Parathyroid adenoma (tissue), 2 donors: ENCODE measurements around the gene PRXL2C.
"Not testable (repeated sequence)": the region's sequence is repeated elsewhere in the genome, so short reads cannot be mapped to it uniquely, and the experiment has no call there.

Experiments used
- H2AFZ ChIP-seq: fragments of 300-600 bp; sonication (generic); one replicate; pipeline ENCODE4 v1.7.0; 2017; ENCODE audit warnings: antibody characterized with exemption, mild to moderate bottlenecking
- H3K27ac ChIP-seq: fragments of 300-600 bp; sonication (generic); one replicate; pipeline ENCODE4 v1.7.0; 2017
- H3K27me3 ChIP-seq: fragments of 300-600 bp; sonication (generic); one replicate; pipeline ENCODE4 v1.7.0; 2017; ENCODE audit warnings: low read length; ENCODE audit not compliant: control insufficient read depth, insufficient read depth
- H3K36me3 ChIP-seq: fragments of 300-600 bp; sonication (generic); one replicate; pipeline ENCODE4 v1.7.0; 2017; ENCODE audit warnings: low read length; ENCODE audit not compliant: control insufficient read depth, insufficient read depth
- H3K4me1 ChIP-seq: fragments of 300-600 bp; sonication (generic); one replicate; pipeline ENCODE4 v1.7.0; 2017; ENCODE audit warnings: control low read depth
- H3K4me2 ChIP-seq: fragments of 300-600 bp; sonication (generic); one replicate; pipeline ENCODE4 v1.7.0; 2017; ENCODE audit warnings: low read length
- H3K4me3 ChIP-seq: fragments of 300-600 bp; sonication (generic); one replicate; pipeline ENCODE4 v1.7.0; 2017; ENCODE audit warnings: low read depth, low read length
- H3K79me2 ChIP-seq: fragments of 300-600 bp; sonication (generic); one replicate; pipeline ENCODE4 v1.7.0; 2017; ENCODE audit warnings: control low read depth
- H3K9ac ChIP-seq: fragments of 300-600 bp; sonication (generic); one replicate; pipeline ENCODE4 v1.7.0; 2017; ENCODE audit warnings: mild to moderate bottlenecking
- H3K9me3 ChIP-seq: fragments of 300-600 bp; sonication (generic); one replicate; pipeline ENCODE4 v1.7.0; 2017; ENCODE audit warnings: low read length; ENCODE audit not compliant: control insufficient read depth
- TF ChIP-seq, protein P1 (sequence below): fragments of 300-600 bp; sonication (generic); IDR thresholded peaks from one replicate; pipeline ENCODE4 v1.7.0; 2017; ENCODE audit warnings: antibody characterized with exemption, mild to moderate bottlenecking
- donor health status: primary hyperparathyroidism.

The PRXL2C gene

DNA sequence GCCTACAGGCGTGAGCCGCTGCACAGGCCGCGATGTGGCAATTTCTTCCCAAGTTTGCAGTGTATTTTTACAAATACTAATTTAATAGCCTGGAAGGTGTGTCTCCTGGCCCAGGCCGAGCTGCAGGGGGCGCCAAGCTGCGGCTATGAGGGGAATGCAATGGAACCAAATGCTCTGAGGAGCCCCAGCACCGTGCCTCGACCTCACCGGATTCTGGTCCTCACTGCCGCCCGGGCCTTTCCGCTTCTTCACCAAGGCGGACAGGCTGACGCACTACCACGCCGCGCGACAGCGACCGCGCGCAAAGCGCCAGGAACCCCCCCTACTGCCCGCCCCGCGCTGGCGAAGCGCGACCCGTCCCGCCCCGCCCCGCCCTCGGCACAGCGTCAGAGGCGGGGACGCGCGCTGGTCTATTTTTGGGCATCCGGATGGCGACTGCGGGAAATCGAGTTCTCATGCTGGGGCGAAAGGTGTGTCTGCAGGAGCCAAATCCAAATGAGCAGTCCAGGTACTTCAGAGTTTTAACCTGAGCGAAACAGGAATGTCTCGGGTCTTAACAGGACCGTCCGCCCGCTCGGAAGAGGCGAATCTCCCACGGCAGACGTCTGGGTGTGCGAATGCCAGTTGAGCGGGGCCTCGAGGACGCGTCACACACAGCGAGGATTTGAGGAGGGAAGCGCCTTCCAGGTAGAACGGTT lies 31.7 kb upstream of the PRXL2C start:
- Histone ChIP-seq H3K9me3 (no peaks in the 10 kb centered on the region), H3K79me2 (no peaks in the 10 kb centered on the region), H3K9ac (no peak overlapping the region), H3K27me3 (no peaks in the 10 kb centered on the region), H3K4me2 (peak overlapping the region; percentile 36), H2AFZ (peak overlapping the region; percentile 62), H3K4me3 (peak overlapping the region; percentile 27), H3K4me1 (no peaks in the 10 kb centered on the region), H3K36me3 (no peaks in the 10 kb centered on the region), H3K27ac (no peak overlapping the region)
- TF ChIP-seq, protein P1, sequence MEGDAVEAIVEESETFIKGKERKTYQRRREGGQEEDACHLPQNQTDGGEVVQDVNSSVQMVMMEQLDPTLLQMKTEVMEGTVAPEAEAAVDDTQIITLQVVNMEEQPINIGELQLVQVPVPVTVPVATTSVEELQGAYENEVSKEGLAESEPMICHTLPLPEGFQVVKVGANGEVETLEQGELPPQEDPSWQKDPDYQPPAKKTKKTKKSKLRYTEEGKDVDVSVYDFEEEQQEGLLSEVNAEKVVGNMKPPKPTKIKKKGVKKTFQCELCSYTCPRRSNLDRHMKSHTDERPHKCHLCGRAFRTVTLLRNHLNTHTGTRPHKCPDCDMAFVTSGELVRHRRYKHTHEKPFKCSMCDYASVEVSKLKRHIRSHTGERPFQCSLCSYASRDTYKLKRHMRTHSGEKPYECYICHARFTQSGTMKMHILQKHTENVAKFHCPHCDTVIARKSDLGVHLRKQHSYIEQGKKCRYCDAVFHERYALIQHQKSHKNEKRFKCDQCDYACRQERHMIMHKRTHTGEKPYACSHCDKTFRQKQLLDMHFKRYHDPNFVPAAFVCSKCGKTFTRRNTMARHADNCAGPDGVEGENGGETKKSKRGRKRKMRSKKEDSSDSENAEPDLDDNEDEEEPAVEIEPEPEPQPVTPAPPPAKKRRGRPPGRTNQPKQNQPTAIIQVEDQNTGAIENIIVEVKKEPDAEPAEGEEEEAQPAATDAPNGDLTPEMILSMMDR, result peak; percentile 16

DNA sequence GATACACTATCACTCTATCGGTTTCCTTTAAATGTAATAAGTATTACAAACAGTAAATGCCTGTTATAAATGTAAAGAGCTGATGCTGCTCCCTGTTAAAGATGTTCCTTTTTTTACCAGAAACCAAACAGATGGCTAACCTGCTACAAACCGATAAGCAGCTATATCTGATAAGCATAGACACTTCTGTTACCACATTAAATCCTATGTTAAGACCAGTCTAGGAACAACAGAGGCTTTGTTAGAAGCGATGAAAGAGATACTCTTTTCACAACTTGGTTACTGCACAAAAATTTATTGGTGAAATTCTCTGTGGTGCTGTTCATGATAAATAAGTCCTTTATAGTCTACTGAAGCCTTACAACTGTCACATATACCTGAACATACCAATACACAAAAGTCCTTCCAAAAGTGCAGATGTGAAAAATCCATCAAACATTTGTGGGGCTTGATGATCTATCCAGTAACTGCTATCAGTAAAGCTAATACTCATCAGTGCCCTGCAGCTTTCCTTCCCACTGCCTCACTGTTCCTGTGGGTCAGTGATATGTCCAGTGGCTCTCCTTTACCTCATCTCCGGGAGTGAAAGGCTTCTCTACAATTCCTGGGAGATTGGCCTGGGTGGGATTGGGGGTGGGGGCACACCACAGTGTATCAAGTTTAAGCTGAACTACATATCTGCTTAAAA lies 25.8 kb upstream of the PRXL2C start:
- no peaks in the 10 kb centered on the region for H3K4me1 ChIP-seq
- H3K4me2 ChIP-seq, result no peak overlapping the region
- no peak overlapping the region for H3K9ac ChIP-seq
- H3K36me3 ChIP-seq, result no peaks in the 10 kb centered on the region
- TF ChIP-seq, protein P1, result no peak
- H3K4me3 ChIP-seq, result no peak overlapping the region
- H3K79me2 ChIP-seq, result no peaks in the 10 kb centered on the region
- no peaks in the 10 kb centered on the region for H3K27me3 ChIP-seq
- no peak overlapping the region for H2AFZ ChIP-seq
- H3K9me3 ChIP-seq, result no peaks in the 10 kb centered on the region
- no peak overlapping the region for H3K27ac ChIP-seq

DNA sequence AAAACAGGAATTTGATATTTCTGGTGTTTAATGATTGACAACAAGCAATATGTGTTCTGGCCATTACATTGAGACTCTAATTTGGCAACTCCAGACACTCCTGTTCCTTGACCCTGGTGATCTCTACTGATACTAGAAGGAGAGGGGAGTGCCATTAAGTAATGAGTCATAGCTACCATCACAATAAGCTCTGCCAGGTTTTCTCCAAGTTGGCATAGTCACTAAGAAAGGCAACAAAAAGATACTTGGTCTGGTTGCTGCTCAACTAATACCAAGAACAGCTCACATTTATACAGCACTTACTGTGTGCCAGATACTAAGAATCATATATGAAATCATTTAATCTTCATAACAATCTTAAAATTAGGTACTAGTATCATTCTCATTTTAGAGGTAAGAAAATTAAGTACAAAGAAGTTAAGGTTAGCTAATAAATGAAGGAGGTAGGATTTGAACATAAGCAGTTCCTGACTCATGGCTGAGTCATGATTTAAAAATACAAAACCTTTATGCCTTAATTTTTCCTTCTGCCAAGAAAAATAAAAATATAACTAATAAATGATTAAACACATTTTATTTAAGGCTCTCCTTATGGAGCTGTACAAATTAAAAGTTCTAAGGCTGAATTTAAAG lies 19.9 kb upstream of the PRXL2C start:
- Histone ChIP-seq H3K27ac (no peak overlapping the region), H3K79me2 (no peaks in the 10 kb centered on the region), H3K27me3 (no peaks in the 10 kb centered on the region), H3K9ac (no peak overlapping the region), H3K4me2 (no peak overlapping the region), H3K4me1 (no peaks in the 10 kb centered on the region), H3K4me3 (no peak overlapping the region), H2AFZ (no peak overlapping the region), H3K9me3 (no peaks in the 10 kb centered on the region), H3K36me3 (no peaks in the 10 kb centered on the region)
- TF ChIP-seq, protein P1, result no peak

DNA sequence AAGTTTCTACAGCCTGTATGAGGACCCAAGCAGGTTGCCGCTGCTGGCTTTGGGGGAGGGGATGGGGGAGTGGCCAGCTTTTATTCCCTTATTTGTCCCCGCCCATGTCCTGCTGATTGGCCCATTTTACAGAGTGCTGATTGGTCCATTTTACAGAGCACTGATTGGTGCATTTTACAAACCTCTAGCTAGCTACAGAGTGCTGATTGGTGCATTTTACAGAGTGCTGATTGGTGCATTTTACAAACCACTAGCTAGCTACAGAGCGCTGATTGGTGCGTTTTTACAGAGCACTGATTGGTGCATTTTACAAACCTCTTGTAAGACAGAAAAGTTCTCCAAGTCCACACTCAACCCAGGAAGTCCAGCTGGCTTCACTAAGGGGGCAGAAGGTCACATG lies 18.7 kb upstream of the PRXL2C start:
- not testable (repeated sequence) for H3K4me2 ChIP-seq, H3K27me3 ChIP-seq, H3K9me3 ChIP-seq, H3K9ac ChIP-seq, H3K27ac ChIP-seq, H3K79me2 ChIP-seq, H3K4me1 ChIP-seq, H3K36me3 ChIP-seq, H2AFZ ChIP-seq, H3K4me3 ChIP-seq

DNA sequence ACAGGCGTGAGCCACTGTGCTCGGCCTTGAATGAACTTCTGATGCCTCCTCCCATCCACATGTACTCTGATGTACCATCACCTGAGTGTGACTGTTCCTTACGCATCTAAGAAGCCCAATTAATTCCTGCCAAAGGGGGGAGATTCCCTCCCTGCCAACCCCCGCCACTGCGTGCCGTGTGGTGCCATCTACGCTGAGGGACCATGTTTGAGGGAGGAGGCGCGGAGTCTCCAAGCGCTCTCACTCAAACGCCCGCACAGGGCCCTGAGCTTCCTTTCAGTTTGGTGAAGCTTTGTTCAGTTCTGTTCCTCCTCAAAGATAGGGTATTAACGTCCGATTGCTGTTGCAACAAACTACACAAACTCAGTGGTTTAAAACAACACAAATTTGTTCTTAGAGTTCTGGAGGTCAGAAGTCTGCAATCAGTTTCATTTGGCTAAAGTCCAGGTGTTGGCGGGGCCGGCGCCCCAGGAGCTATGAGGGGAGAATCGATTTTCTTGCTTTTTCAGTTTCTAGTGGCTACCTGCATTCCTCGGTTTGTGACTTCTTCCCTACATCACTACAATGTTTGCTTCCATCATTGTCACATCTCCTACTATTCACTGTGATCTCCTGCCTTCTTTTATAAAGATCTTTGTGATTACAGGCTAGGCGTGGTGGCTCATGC lies 13.9 kb upstream of the PRXL2C start:
- H2AFZ ChIP-seq, result no peak overlapping the region
- H3K79me2 ChIP-seq, result no peaks in the 10 kb centered on the region
- H3K4me2 ChIP-seq, result no peak overlapping the region
- H3K9ac ChIP-seq, result no peak overlapping the region
- H3K4me3 ChIP-seq, result no peak overlapping the region
- H3K4me1 ChIP-seq, result no peaks in the 10 kb centered on the region
- no peaks in the 10 kb centered on the region for H3K27me3 ChIP-seq
- no peak overlapping the region for H3K27ac ChIP-seq
- no peaks in the 10 kb centered on the region for H3K36me3 ChIP-seq
- no peaks in the 10 kb centered on the region for H3K9me3 ChIP-seq
- TF ChIP-seq, protein P1, result no peak
